ENCODE data around the gene HDAC11. TPM values are rescaled to one million over a fixed set of nuclear protein-coding genes. Genes with fewer than 3 reads are reported as not detected.
A peak's percentile ranks its signal among the peaks of the same experiment; 100 is the strongest.

Gene HDAC11
- total and polyA plus RNA-seq, 10 donors, result 2.5 to 11.2 (median 6.3) TPM

- Histone ChIP-seq H3K36me3 (no peaks in the 10 kb centered on the region), H3K4me3 (no peak overlapping the region), H3K27me3 (replicated peaks in 1 of 7) (no peaks in the 10 kb centered on the region), H3K9me3 (no peaks in the 10 kb centered on the region), H3K27ac (no peak overlapping the region), H3K4me1 (peaks cover 7 to 22% (median 17%) of the 10 kb centered on the region in 6 donors)
- DNase-seq, result no peak
- TF ChIP-seq CTCF (IDR thresholded peaks at IDR 0.05 in 8 of 11, conservative IDR thresholded peaks at IDR 0.05 in 3 of 11) (no peak), POLR2AphosphoS5 (IDR thresholded peaks at IDR 0.05) (no peak)
- intact Hi-C loops (cut with DNase I; ENCODE audit: low total_unique reads), result loop anchor here (10.0 kb wide), 1 partner anchor 111 kb away; no protein-coding TSS in a partner anchor
- 83 to 92% (median 89%) methylated on average over 6 of the region's 6 CpGs for WGBS, 5 donors
These were observed 24.5 kb upstream of the HDAC11 start for GRCh38 chr3:13455644-13456043.

- H3K27ac ChIP-seq, result no peak overlapping the region
- no peak overlapping the region for H3K4me3 ChIP-seq
- TF ChIP-seq POLR2A (IDR thresholded peaks at IDR 0.05), result no peak
- TF ChIP-seq POLR2AphosphoS5 (IDR thresholded peaks at IDR 0.05), result no peak
- no peak for TF ChIP-seq CTCF (IDR thresholded peaks at IDR 0.05 in 8 of 11, conservative IDR thresholded peaks at IDR 0.05 in 3 of 11)
- H3K4me1 ChIP-seq, result peaks cover 1 to 7% (median 5%) of the 10 kb centered on the region in 6 donors
- no peak for DNase-seq
- intact Hi-C loops (cut with DNase I; ENCODE audit: low total_unique reads), result loop anchor here (10.0 kb wide), 1 partner anchor 113 kb away; no protein-coding TSS in a partner anchor
- H3K9me3 ChIP-seq, result no peaks in the 10 kb centered on the region
- no peaks in the 10 kb centered on the region for H3K36me3 ChIP-seq
- peaks cover 0 to 5% (median 0%) of the 10 kb centered on the region in 7 donors for H3K27me3 ChIP-seq (replicated peaks in 1 of 7)
- 65 to 81% (median 75%) methylated on average over 4 of the region's 4 CpGs for WGBS, 5 donors
These were observed 22.5 kb upstream of the HDAC11 start for GRCh38 chr3:13457593-13457992.

GRCh38 chr3:13459605-13460340 is 20.3 kb upstream of the HDAC11 start:
- Histone ChIP-seq H3K27me3 (replicated peaks in 1 of 7) (peaks cover 0 to 16% (median 0%) of the 10 kb centered on the region in 7 donors), H3K4me1 (no peaks in the 10 kb centered on the region), H3K27ac (no peak overlapping the region), H3K4me3 (no peak overlapping the region), H3K9me3 (no peaks in the 10 kb centered on the region), H3K36me3 (no peaks in the 10 kb centered on the region)
- 74 to 87% (median 79%) methylated on average over 9 of the region's 9 CpGs for WGBS, 5 donors
- DNase-seq, result peak; percentile 41
- intact Hi-C loops (cut with DNase I; ENCODE audit: low total_unique reads), result loop anchor here (10.0 kb wide), 1 partner anchor 115 kb away; no protein-coding TSS in a partner anchor
- TF ChIP-seq POLR2AphosphoS5 (IDR thresholded peaks at IDR 0.05) (no peak), POLR2A (IDR thresholded peaks at IDR 0.05) (no peak), CTCF (IDR thresholded peaks at IDR 0.05 in 8 of 11, conservative IDR thresholded peaks at IDR 0.05 in 3 of 11) (no peak)

GRCh38 chr3:13460341-13460736 is 19.8 kb upstream of the HDAC11 start:
- no peak for TF ChIP-seq CTCF (IDR thresholded peaks at IDR 0.05 in 8 of 11, conservative IDR thresholded peaks at IDR 0.05 in 3 of 11)
- no peak for TF ChIP-seq POLR2AphosphoS5 (IDR thresholded peaks at IDR 0.05)
- no peak for TF ChIP-seq POLR2A (IDR thresholded peaks at IDR 0.05)
- 83 to 99% (median 94%) methylated on average over 5 to 7 of the region's 7 CpGs for WGBS, 5 donors
- intact Hi-C loops (cut with DNase I; ENCODE audit: low total_unique reads), result no loop called here

More at GRCh38 chr3:13460341-13460736, 19.8 kb upstream of the HDAC11 start:
- H3K27ac ChIP-seq, result no peak overlapping the region
- H3K4me3 ChIP-seq, result no peak overlapping the region
- no peaks in the 10 kb centered on the region for H3K36me3 ChIP-seq
- peak; percentile 57 for DNase-seq
- peaks cover 0 to 16% (median 0%) of the 10 kb centered on the region in 7 donors for H3K27me3 ChIP-seq (replicated peaks in 1 of 7)
- no peaks in the 10 kb centered on the region for H3K9me3 ChIP-seq
- no peaks in the 10 kb centered on the region for H3K4me1 ChIP-seq
